Measurements from ENCODE around the gene DST. TPM values are rescaled to one million over a fixed set of nuclear protein-coding genes. Genes with fewer than 3 reads are reported as not detected.
"Not testable (repeated sequence)": the region's sequence is repeated elsewhere in the genome, so short reads cannot be mapped to it uniquely, and the experiment has no call there.

DST gene
- total RNA-seq, 1 experiment from 2014 or later = 106 TPM

DNA sequence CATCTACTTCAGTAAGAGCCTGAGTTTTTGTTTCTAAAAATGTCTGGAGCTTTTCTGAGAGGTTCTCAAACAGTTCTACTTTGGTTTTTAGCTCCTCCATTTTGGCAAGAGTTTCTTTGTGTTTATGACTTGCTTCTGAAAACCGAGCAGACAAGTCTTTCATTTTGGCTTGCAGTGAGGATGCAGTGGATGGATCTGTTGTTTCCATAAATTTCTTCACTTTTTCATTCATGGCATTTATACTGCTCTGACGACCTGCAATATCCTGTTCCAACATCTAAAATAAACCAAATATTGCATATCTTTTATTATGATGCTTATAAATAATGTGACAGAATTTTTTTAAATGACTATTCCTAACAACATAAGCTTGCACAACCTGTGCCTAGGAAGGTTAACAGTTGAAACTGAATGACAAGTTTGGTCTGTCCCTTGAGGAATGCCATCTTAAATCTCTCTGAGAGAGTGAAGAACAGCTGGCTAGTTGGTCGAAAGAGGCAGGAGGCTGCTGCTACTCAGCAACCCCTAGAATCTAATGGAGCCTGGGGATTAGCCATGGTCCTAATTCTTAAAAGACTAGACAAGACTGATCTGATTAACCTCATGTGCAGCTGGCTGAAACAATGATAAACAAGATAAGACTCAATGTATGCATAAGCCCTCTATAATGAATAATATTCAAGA is 69.8 kb downstream of the DST start:
- DNase-seq (ENCODE audit: low read depth) = no peak

DNA sequence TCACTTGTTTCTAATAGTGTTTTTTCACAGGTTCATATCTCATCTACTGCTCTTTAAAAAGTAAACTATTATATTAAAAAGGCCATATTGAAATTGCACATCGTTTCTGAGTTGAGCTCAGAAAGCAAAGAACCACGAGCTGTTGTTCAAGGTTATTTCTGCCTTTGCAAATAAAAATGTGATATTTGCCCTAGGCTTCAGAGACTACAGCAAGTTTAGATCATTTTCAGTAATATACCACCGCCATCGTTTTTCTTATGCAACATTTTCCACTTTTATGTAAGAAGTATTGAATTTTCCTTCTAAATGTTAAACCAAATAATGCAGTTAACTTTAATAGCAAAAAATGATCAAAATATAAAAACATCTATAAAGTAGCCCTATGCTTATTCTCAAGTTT is 71.1 kb downstream of the DST start:
- no peak for DNase-seq (ENCODE audit: low read depth)

DNA sequence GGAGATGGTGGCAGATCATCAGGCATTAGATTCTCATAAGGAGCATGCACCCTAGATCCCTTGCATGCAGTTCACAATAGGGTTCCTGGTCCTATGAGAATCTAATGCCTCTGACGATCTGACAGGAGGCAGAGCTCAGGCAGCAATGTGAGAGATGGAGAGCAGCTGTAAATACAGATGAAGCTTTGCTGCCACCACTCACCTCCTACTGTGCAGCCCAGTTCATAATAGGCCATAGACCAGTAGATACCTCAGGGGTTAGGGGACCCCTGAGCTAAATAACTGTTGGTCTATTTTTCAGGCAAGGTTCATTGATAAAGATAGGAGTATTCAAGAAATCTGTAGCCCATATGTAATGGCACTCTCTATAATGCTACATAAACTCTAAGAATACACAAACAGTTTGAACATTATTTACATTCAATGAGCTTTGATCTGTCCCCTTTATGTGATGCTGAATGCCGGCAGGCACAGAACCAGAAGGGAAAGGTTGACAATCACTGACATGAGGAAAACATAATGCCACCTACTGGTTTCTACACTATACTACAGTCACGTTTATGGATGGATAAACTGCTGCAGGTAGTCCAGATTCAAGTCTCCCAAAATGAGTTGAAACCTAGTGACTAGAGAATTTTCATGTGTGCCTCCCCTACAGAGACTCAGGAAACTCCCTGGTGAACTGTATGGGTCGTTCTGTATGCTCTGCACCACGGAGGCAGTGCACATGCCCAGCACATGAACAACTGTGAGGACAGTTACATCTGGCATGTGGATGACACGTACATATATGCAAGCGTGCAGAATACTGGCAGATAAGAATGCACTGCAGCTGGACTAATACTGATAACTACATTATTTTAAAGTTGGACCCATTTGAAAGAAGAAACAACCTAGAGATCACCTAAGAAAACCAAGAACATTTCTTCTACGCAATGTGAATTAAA is 72.0 kb downstream of the DST start:
- peak; percentile 8 for DNase-seq (ENCODE audit: low read depth)

DNA sequence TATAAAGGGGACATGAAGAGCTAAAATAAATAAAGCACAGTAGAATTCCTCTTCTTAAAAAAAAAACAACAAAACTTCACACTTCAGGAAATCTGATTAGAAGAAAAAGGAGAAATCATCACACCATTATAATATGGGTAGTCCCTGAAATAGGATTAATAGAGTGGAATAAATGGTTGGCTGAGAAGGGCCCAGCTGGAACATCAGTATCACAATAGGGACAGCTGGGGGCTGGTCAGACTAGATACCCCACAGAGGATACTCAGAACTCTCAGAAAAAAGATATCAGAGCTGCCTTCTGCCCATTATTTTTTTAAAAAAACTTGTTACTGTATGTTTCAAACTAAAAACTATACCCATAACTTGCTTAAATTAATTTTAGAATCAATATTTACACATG is 75.2 kb downstream of the DST start:
- no peak for DNase-seq (ENCODE audit: low read depth)

DNA sequence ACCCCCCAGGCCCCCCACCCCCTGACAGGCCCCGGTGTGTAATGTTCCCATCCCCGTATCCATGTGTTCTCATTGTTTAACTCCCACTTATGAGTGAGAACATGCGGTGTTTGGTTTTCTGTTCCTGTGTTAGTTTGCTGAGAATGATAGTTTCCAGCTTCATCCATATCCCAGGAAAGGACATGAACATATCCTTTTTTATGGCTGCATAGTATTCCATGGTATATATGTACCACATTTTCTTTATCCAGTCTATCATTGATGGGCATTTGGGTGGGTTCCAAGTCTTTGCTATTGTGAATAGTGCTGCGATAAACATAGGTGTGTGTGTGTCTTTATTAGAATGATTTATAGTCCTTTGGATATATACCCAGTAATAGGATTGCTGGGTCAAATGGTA is 80.0 kb downstream of the DST start:
- not testable (repeated sequence) for DNase-seq (ENCODE audit: low read depth)

DNA sequence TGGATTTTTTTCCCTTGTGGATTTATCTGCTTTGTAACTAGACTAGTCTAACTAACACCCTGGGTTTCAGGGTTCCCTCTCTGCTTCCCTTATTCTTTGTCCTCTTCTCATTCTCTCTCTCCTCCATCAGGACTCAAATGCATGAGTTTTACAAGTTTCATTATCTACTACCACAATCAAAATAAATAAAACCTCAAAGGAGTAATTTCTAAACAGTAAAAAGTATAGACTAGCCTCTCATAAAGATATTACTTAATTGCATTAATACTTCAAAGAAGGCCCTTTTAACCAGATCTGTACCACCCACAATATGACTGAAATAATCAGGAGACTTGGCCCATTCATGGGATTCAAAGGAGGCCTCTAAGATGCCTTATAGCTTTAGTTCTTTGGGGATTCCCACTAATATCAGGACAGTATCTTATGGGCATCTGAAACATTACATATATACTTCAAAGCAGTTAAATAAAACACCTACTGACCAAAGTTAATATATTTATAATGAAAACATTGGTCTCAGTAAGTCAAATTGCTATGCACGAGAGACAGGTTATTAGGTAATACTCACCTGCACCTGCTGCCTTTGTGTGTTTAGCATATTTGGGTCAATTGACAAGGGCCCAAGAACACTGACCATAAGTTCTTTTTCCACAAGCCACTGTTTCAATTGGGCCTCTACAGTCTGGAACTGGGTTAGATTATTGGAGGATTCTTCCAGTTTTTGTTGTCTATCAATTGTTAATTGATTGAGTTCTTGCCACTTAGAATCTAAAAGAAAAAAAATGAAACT is 85.7 kb downstream of the DST start:
- DNase-seq (ENCODE audit: low read depth) = no peak

DNA sequence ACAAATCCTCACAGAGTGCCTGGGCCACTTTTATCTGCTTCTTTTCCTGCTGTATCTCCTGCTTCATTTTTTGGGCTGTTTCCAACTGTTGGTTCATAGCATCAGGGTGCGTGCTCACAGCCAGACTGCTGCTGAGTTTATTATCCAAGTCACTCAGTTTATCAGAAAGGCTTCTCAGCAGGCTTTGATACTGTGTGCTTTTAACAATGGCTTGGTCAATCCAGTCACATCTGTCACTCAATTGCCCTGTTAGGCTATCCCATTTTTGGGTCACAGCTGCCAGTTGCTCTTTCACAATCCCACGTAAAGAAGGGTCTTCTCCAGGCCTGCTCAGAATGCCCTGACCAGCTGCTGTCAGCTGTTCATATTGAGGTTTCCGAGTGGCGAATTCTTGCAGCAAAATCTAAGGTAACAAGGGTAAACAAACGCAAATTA is 87.2 kb downstream of the DST start:
- no peak for DNase-seq (ENCODE audit: low read depth)

DNA sequence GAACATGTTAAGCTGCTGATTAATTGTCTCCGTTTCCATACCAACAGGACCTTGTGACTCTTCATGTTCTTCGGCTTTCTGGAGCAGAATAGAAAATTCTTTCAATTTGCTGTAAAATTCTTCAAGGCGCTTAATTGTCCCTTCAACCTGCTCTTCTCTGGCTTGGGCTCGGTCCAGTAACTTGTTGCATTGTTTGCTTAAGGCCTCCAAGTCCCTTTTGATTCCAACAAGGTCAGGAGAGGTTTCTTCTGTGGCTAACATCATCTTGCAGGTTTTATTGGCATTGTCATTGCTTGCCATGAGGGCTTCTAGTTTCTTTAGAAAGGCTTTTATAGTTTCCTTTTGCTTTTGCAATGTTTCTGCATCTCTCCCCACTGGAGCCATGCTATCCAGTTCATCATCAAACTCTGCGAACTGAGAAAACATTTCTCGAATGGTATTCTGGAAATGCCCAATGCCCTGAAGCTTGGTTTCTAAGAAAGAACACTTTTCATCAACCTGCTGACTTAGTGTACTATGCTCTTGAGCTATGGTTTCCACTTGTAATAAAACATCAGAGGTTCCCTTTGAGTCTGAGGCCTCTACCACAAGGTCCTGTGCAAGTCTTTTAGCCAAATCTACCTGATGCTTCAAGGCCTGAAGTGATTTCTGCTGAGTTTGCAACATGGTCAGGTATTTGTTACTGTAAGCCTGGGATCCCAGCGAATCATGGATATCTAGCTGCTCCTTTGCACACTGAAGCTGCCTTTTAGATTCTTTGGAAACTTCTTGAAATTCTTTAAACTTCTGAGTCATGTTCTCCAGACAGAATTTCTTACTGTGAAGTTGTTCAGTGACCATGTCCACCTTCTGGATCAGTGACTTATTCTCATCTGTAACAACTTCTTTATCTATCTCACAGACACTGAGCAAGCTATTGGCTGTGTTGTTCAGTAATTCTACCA is 90.2 kb downstream of the DST start:
- no peak for DNase-seq (ENCODE audit: low read depth)

DNA sequence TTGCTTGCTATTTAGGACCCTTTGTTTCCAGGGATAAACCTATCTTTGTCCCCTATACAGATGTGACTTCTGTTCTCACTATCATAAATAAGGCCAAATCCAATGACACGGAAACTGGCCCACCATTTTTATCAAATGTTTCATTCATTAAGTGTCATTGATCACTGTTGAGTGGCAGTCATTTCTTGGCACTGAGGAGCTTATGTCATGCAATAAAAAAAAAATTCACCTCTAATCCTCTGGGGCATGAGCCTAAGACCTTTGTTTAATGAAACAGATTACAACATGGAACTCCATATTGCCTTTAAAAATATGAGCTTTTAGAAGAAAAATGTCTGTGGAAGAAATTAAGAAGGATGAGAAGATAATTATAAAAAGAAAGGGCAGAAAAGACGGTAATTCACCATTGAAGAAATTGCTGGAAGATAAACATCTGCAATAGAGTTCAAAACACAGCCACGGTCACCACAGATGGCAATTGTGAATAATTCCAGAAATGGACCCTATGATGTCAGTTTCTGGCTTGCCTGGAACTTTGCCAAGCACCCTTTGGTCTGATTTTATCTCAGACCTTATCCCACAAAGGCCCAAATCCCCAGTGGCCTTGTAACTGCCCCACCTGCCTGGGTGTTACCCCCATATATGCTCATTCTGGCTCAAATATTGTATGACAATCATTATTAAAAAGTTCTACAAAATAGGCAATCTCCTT is 91.1 kb downstream of the DST start:
- DNase-seq (ENCODE audit: low read depth) = no peak

DNA sequence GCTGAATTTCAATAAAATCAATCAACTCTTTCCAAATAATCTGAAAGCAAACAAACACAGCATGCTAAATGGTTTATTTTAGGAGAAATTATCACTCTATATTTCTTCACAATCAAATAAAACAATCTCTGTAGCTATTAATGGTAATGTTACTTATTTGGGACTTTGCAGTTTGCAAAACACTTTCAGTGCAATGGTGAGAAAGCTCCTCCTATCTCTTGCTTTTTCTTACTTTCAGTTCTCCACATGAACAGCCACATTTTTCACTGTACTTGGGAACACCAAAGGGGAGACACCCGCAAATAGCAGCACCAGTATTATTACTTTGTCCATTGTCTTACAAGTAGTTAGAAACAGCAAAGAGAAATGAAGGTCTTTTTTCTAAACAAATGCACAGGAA is 92.4 kb downstream of the DST start:
- DNase-seq (ENCODE audit: low read depth) = no peak

DNA sequence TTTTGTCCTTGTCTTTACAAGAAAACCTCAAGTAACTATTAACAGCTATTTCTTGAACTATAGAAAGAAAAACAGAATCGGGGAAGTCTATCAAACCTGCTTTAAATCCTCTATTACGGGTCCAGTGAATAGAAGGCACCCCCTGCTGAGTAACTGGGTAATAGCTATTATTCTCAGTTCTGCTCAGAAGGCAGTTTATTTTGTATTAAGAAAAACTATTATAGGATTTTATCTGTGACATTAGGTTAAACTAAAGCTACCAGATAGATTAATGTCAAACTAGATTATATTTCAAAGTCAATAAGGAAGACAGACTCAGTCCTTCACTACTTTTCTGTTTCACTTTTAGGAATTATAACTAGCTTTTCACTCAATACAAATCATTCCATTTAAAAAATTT is 93.7 kb downstream of the DST start:
- DNase-seq (ENCODE audit: low read depth) = no peak

DNA sequence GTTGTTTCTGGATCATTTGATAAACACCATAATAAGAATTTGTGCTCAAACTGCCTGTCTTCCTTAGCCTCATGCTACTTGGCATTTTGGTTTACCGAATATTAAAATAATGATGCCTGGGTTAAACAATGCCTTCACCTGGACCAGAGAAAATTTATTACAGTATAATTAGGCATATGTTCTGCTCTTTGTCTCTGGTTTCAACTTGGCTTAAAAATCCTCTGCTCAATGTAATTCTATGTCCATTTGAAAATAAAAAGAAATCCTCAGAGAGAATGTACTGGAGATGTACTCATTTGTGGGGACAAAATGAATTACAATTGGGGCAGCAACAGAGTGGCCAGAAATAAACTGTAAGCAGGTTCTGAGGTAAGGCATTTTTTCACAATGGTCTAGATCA is 95.0 kb downstream of the DST start:
- DNase-seq (ENCODE audit: low read depth) = no peak

DNA sequence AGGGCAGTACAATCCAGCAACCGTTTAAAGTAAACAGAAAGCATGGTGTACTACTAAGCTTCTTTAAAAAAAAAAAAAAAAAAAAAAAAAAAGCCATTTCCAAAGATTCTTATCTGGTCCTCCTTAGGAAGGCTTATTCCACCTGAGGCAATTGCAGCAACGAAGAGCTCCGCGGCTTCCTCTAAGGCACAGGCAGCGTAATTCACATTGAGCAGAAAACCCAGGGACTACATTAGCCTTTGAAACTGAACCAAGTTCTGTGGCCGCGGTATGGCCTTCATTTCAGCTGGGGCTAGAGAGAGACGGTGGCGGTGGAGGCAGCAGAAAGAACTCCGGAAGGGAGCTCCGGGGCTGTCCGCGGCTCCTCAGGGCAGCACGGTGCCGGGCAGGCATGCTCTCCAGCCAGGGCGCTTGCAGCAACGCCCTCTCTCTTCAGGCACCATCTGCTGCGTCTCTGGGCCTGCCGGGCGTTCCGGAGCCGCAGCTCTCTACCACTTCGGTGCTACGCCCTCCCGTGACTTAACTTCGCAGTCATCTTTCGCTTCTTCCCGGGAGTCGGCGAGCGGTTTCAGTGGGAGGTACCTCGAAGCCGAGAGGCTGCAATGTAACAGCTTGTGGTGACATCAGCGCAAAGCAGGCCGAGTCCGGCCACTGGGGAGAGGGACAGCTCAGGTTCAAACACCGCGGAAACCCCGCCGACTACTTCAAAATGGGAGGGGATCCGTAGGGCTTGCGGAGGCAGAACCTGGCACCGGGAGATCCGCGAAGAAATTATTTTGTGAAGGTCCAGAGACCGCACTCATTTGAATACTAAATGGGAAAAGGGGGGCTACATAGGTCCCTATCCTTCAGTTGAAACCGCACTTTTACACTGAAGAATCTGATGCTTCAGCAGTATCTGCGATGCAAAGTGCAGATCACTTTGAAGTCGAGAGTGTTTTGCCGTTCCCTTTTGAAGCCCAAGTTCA is 100.0 kb downstream of the DST start:
- DNase-seq (ENCODE audit: low read depth) = peak; percentile 98

DNA sequence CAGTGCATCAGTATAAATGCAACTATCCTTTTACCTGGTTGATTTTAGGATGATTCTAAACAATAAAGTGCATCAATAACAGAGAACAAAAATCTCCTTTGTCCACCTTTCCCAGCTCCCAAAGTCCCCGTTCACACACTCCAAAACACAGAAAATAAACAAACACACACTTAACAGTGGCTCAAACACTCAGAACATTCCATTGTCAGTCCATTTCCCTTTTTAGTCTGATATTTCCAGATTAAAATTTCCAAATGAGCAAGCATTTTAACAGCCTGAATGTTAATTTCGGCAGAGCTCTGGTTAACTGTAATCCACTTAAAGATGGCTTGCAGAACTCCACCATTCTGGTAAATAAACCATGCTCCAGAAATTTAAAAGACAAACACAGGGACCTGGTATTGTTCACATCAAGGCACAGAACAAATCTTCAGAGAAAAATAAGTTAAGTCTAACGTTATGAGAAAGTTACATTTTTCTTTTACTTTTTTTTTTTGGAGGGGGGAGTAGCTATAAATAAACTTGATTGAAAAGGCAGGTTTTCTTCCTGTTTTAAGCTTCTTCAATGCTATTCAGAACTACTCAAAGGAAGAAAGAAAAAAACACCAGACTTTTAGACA is 100.8 kb downstream of the DST start:
- no peak for DNase-seq (ENCODE audit: low read depth)

DNA sequence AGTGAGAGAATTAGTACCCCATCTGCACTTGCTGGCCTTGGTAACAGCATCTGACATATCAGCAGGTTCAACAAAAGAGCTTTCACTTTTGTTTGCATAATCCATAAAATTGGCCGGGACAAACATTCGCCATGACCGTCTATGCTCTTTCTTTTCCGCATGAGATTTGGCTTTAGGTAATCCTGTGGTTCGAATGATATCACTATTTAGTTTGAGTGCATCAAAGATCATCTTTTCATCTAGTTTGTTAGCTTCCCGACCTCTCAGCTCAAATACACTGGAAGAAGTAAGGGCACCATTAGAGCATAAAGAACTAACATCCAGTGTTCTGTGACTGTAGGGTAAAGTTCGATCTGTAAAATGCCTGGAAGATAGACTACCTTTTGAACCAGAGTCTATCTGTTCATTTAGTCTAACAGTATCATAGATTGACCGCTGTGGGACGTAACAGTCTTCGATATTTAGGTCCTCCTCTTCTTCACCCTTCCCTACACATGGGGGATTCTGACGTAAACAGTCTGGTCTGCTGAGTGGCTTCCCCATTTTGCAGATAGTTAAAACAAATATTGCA is 101.6 kb downstream of the DST start:
- DNase-seq (ENCODE audit: low read depth) = peak; percentile 31

DNA sequence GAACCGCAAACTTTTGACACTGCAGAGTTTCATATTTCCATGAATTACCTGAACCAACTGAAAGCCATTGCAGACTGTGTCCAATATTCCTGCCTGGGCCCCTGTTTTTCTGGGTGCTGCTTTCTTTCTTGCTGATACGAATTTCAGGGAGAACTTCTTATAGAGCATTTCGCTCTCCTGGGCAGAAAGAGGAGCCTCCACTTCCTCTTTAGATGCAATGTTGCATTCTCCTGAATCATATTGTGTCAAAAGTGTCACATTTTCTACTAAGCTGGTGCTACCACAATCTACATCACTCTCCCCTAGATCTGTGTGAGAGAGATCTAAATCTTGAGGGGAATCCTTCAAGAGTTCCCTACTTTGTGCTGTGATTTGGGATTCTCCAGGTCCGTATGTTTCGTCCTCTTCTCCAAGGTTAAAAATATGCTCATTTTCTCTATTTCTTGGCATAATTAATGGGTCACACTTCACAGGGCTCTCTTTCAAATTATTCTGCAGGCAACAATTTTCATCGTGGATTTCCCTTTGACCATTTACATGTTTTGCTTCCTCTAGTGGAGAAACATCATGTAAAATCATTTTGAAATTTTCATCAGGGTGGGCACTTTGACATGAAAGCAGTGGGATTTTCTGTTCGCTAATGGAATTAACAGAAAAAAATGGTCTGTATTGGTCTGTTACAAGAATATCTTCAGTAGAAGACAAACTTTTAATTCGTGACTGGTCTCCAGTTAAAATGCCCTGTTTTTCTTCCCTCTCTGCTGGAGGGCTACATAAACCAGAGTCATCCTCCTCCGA is 102.3 kb downstream of the DST start:
- no peak for DNase-seq (ENCODE audit: low read depth)

DNA sequence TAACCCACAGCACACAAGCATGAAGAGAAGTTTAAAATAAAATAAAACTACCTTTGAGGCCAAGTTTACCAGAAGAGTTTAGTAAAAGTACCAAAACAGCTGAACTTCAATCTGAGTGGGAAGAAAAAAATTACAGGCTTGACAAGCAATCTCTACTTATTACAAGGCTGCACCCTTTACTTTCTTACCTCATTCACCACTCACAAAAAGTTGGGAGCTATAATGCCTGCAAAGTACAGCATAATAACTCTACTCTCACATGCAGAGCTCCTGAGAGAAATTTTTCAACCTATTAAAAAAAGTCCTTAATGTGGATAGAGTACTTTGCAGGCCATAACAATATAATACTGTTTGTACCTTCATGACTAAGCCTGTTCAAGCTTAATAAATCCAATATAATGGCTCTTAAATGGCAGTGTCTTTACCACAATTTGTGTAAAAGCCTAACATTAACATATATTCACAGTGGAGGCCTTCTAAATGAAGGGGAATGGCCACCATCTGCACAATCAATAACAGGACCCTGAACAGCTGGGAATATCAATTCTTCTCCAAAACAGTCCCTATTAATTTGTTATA is 103.1 kb downstream of the DST start:
- no peak for DNase-seq (ENCODE audit: low read depth)

Measured in Daoy (cell line).